Measurements from ENCODE around the gene CFAP53.
A peak's percentile ranks its signal among the peaks of the same experiment; 100 is the strongest.
"Not testable (repeated sequence)": the region's sequence is repeated elsewhere in the genome, so short reads cannot be mapped to it uniquely, and the experiment has no call there.

The CFAP53 gene

DNA sequence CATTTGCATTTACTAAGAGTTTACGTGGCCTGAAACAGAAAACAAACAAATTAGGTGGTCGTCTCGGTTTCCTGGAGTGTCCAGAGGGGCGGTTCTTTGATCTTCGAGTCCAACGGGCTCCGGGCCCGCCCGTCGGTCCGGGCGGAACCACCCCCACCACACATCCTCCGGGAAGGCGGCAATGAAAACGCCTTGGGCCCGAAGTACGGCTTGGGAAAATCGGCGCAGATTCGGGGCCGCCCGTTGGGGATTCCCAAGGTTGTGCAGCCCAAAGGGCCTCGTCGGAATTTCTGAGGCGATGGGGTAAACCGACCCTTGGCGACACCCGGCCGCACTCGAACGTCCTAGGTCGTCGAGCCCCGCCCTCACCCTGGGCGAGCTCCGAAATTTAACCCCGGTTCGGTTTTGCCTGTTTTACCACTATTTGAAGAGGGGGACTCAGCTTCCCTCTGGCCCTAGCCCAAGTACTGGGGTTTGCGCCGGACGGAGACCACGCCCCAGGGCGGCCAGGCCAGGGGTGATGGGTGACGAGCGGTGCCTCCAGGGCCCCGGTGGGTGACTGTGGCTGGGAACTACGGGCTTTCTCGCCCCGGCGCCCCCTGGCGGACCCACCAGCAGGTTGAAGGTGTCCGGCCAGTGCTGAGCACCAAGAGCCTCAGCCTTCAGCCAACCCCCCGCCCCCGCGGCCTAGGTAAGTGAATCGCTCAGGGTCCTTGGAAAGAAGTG lies 1.9 kb upstream of the CFAP53 start:
- DNase-seq = peak; percentile 78

DNA sequence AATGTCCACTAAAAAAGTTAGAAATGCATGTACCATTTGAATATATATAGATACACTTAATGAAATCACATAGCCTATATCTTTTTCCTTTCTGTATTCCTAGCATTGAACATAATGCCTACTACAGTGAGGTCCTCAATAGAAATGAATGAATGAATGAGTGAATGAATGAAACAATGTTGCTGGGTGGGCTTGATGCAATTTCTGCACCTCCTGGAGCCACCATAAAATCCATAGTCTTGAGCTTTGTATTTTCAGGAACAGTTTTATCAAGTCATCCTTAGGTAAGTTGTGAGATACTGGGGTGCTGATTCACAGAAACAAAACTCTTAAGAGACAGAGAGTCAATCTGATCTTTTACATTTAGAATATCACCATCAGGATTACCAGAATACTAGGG lies 3.3 kb downstream of the CFAP53 start:
- DNase-seq = no peak

DNA sequence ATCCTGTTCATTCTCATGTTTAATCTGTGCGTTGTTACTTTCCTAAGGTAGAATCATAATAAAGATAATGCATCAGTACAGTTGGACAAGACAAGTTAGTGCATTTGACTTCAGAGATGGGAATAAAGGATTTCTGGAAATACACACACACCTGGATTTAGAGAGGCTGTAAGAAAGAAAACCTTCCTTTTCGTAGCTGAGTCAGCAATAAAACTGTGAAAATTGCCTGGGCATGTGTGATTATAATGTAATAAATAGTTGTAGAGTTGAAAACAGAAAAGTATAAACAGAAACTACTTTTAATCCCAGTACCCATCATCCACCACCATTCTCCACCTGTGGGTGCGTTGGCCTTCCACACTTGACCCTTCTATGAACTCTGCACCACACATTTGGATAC lies 15.4 kb downstream of the CFAP53 start:
- no peak for DNase-seq

DNA sequence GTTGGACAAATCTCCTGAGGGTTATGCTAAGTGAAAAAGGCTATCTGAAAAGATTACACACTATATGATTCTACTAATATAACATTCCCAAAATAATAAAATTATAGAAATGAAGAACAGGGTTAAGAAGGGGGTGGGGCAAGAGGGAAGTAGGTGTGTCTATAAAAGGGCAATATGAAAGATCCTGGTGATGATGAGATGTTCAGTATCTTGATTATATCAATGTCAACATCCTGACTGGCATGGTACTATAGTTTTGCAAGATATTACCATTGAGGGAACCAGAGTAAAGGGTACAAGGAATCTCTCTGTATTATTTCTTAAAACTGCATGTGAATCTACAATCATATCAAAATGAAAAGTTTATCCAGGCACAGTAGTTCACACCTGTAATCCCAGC lies 16.7 kb downstream of the CFAP53 start:
- no peak for DNase-seq

DNA sequence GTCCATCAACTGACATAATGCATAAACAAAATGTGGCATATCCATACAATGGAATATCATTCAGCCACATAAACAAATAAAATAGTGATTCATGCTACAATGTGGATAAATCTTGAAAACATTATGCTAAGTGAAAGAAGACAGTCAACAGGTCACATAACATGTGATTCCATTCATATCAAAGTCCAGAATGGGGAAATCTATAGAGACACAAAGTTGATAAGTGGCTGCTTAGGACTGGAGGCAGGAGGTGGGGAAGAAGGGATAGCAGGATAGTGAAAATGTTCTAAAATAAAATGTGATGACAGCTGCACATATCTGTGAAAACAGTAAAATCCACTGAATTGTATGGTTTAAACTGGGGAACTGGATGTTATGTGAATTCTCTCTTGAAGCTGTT lies 18.7 kb downstream of the CFAP53 start:
- no peak for DNase-seq

DNA sequence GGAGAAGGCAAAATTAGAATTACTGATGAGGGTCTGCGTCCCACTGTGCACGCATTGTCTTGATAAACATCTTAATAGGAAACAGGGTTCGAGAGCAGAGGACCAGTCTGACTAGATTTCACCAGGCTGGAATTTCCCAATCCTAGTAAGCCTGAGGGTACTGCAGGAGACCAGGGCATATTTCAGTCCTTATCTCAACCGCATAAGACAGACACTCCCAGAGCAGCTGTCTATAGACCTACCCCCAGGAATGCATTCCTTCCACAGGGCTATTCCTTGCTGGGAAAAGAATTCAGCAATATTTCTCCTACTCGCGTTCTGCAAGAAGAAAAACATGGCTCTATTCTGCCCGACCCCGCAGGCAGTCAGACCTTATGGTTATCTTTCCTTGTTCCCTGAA lies 24.5 kb downstream of the CFAP53 start:
- DNase-seq = not testable (repeated sequence)

DNA sequence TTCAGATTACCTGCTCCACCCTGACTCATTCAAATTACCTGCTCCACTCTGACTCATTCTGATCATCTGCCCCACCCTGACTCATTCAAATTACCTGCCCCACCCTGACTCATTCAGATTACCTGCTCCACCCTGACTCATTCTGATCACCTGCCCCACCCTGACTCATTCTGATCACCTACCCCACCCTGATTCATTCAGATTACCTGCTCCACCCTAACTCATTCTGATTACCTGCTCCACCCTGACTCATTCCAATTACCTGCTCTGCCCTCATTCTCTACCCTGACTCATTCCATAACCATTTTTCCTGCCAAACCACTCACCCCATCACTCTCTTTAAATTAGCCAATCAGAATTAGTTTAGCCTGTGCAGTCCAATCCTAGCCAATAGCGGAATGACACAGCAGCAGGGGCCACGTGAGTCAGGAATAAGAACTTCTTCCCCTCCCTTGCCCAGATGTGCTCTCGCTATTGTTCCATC lies 26.2 kb downstream of the CFAP53 start:
- DNase-seq = peak; percentile 7

DNA sequence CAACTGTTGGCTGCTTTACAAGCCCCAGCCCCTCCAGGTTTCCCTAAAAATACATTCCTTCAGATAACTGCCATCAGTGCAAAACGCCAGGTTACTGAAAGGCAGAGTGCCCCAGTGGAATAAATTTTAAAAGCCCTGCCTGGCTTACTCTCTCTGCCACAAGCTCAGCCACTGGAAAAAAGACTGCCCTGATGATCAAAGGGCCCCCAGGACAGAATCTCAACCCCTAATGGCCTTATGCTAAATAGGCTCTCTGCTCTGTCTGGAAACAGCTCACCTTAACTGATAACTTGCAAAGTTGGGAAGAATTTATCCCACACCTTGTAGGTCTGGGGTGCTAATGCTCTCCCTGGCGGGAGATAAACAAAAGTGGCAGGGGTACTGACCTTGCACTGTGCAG lies 33.9 kb downstream of the CFAP53 start:
- no peak for DNase-seq

DNA sequence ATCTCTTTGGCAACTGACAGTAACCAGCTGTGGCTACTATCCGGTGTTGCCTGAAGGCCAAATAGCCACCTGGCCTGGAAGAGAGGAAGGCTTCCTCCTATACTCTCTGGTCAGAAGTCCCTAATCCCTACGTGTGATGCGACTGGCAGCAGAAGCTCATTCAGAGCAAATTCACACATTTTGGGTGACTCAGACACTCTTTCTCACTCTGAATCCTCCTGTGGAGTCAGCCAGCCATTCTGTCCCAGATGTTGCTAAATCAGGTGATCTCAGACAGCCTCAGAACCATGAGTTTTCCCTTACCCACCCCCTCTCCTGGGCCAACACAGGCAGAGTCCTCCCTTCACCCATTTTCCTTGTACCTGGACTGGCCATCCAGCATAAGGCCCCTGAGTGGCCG lies 34.7 kb downstream of the CFAP53 start:
- no peak for DNase-seq

DNA sequence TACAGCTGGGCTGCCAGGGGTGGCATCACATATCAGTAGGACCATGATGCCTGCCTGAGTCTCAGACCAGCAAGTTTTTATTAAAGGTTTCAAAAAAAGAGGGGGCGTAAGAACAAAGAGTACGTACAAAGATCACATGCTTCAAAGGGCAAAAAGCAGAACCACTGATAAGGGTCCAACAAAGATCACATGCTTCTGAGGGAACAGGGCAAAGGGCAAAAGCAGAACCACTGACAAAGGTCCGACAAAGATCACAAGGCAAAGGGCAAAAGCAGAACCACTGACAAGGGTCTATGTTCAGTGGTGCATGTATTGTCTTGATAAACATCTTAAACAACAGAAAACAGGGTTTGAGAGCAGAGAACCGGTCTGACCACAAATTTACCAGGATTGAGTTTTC lies 46.0 kb downstream of the CFAP53 start:
- not testable (repeated sequence) for DNase-seq

DNA sequence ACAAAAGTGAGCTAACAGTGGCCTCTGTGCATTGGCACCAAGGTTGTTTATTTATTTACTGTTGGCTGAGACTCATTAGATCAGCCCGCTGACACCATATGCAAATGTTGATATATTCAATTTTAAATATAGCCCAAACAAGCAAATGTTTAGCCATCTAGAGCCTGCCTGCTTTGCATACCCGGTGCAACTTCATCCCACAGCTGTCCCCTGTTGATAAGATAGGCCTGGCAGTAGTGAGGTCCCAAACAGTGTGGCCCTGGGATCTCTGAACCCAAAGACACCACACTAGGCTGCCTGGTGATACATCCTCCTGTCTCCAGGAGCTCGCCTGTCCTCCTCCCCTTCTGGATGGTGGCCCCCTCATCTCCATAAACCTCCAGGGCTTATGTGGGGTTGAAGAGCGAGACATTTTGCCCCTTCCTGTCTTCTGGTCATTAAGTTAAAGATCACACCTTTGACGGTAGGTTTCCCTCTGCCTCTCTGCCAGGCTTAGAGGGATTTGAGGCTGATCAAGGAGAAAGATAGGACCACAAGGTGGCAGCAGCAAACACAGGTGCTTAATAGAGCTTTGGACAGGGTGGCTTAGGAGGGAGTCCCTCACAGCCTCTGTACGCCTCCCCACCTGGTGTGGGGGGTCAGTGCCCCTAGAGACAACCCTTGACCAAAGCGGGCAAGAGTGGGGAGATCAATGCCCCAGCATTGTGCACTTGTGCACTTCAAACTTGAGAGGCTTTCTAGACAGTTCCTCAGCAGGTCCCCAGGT lies 47.7 kb downstream of the CFAP53 start:
- peak; percentile 34 for DNase-seq

DNA sequence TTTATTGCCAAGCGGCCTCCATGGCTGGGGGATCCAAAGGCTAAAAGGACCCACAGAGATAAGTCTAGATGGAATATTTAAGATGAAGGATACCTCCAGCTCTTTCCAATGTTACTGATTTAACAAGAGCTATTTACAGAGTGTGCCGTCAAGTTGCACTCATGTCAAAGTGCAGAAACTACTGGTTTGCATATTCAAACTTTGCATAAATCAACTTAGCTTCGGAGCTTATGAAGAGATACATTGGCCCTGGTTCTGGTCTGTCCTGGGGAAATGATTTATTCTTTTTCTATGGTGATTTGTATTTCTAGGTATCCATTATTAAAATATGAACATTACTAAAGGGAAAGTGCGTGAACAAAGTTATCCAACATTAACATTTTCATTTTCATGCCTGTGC lies 57.0 kb downstream of the CFAP53 start:
- no peak for DNase-seq

DNA sequence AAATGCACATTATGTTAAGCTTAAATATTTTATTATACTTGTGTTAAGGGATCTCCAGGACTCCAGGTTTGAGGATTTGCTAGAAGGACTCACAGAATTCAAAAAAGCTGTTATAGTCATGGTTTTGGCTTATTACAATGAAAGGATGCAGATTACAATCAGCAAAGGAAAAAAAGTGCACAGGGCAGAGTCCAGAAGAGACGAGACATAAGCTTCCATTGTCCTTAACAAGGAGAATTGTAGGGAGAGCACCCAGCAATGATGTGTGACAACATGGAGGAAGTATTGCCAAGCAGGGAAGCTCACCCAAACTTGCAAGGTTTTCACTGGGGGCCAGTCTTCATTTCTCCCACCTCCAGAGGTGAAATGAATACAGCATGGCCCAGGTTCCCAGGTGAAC lies 58.6 kb downstream of the CFAP53 start:
- no peak for DNase-seq

DNA sequence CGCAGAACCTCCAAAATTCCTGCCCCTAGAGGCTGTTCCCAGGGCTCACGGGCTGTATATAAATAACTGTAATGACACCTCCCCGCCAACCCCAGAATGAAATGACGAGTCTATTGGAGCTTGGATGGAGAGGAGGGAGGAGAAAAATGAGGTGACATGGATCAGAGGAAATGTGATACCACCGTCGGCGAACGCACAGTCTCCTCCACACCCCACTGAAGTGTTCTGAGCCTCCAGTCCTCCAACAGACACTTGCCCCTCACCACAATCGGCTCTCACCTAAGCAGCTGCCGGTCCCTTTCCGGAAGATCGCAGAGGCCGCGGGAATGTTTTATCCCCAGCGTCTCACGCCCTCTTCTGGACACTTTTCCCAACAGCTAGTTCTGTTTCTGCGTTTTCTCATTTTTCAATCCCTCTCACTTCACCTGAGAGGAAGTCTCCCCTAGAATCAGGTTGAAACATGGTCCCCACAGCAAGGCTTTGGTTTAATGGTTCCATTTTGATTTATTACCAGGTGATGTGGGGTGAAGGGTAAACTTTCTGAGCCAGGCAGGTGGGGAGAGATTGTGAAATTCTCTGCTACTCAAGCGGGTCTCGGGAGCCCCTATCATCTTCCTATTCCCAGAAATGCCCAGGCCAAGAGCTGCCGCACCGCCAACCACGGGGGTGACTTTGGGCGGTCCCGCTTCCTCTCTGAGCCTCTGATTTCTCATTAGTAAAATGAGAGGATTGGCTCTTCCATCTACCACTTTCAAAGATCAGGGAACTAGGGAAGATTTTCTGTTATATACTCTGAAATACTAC lies 62.3 kb downstream of the CFAP53 start:
- DNase-seq = no peak

DNA sequence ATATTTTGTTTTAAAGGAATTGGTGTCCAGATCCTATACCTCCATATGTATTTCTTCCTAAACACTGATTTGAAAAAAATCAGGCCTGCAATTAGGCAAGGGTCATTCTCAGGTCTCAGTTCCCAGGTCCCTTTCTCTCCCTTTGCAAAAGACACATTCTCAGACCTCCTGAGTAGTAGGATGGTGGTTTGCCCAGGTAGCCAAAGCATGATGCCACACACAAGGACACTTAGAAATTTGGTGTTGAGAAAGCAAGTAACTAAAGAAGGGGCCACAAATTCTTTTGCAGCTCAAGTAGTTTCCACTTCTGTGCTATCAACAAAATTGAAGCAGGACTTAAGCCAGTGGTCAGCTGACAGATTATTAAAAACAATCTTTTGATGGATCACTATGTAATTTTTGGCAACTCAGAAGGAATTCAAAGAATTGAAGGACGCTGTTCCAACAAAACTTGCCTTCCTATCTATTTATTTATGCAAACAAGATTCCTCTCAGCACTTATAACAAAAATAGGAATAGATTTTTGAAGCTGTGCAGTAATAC lies 64.7 kb downstream of the CFAP53 start:
- no peak for DNase-seq

DNA sequence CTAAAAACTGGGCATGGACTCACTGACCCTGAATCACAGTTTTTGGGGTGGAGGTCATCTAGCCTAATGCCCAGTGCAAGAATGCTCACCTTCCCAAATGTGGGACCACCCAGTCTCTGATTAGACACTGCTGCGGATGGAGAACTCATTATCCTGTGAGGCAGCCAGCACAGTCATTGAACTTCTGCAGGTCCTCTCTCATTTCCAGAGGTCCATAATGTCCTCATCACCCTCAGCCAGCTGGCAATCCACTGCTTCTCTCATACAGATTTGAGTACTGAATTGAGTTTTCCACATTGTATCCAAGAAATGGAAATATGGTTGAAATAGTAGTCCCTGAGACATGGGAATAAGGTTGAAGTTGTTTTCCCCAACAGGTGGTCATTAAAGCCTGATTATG lies 66.4 kb downstream of the CFAP53 start:
- no peak for DNase-seq

DNA sequence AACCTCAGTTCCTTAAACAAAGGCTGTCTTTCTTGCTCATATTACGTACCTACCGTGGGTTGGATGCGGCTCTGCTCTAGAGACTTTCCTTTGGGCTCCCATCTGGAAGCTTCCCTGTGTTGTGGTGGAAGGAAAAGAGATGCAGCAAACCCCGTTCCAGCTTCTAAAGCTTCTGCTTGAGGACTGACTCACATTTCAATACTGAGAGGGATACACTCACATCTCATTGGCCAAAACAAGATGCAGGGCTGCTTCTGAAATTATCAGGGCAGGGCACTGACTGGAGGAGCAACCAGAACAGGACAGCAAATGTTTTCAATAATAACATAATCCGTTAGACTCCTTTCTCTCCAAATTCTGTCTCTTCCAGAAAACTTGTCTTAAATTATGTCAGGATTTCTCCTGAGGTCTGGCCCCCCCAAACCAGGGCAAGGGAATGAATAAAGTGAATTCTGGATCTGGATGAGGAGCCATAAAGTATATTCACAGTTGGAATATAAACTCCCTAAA lies 66.9 kb downstream of the CFAP53 start:
- no peak for DNase-seq

DNA sequence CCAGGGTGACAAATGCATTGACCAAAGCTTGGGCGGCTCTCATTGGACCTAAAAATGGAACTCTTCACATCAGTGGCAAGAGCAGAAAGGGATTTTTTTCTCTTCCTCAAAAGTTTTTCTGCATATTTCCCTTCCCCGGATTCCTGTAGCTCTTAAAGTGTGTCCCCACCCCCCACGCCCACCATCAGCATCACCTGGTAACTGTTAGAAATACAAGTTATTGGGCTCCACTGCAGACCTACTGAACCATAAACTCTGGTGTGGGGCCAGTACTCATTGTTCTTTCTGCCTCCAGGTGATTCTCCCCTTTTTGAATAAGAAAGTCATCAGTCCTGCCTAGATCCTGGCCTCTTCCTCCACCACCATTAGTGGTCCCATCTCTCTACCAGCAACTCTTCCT lies 70.0 kb downstream of the CFAP53 start:
- DNase-seq = no peak

DNA sequence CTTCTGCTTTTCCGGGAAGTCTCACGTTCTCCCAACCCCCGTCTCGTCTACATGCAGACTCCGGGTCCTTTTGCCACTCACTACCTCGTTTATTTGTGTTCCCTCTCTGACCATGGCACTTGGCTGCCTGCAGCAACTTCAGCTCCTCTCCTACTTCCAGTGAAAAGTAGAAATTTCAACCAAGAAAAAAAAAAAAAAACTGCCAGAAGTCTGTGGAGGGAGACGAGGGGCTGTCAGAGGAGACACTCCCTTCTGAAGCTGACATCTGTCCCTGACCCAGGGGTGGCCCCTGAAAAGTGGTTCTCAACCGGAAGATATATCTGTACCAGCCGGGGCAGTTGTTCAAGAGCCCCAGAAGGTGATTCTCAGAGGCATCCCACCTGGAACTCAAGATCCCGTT lies 70.6 kb downstream of the CFAP53 start:
- DNase-seq = no peak

DNA sequence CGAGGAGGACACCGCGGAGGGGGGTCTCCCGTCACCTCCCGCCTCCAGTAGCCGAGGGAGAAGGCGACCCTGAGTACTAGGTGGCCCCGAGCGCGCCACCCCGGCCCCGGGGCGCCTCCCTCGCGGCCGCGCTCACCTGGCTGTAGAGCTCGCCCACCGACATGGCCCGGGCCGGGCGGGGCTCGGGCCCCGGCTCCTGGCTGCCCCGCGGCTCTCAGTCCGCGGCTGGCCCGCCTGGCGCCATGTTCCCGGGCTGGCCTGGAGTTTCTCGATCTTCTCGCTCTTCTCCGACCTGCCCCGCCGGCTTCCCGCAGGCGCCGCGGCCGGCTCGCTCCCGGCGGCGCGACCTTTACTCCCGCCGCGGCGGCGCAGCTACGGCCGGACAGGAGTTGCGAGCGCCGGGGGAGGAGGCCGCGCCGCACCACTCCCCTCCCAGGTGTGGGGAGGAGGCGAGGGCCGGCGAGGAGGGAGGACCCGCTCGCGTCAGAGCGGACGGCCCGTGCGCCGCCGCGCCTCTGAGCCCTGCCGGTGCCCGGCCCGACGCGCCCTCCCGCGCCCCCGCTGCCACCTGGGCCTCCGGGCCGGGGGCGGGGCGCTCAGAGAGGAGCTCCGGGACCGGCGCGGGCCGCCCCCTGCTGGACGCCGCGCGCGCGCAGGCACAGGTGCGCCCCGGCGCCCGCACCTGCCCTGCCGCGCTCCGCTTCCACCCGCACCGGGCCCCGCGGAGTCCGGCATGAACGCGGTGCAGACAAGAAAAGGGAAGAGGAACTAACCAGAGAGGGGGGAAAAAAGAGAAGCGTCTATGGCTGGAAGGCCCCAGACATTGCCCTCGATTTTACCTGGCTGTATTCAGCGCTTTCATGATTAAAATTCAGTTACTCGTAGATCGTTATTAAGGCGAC lies 71.4 kb downstream of the CFAP53 start, which contains the start of gene MYO5B:
Gene MYO5B (minus strand): TSS at position 517 of the 902 bp plus-strand sequence. CDS start 354 bp downstream, at position 163.
- DNase-seq = no peak

DNA sequence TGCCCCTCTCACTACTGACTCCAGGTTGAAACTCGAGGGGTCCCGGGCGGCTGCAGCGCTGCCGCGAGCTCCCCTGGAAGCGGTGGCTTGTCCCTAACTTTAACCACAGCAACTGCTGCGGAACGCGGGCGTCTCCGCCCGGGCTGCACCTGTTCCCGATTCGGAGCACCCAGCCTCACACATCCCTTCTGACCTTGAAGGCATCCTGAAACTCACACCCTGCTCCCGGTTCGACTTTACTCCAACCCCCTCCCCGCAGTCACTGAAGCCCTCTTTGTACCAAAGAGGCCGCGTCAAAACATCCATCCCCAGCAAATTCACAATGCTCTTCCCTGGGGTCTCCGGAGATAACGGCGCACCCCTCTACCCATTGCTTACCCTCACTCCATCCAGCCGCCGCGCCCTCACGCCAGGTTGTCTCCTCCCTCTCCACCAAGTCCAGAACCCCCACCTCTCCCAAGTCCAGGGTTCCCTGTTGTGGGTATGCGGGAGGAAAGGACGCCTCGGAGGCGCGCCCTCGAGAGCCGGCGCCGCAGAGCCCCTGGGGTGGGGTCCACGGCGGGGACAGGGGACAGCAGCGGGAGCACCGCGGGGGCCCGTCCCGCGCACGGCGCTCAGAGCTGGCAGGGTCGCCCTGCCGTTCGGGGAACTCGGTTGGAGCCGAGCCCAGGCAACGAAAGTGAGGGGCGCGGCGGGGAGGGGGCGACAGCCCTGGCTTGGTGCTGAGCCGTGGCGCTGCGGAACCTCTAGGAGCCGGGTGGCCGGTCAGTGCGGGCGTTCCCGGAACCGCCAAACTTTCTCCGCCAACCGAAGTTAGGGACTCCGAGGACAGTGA lies 72.3 kb downstream of the CFAP53 start:
- DNase-seq = no peak

All from CD4-positive, alpha-beta T cell treated with Interleukin-4 for 4 hours (primary cell).